HG02943 (cell line): ENCODE measurements around the gene NCAN.
"Not testable (repeated sequence)": the region's sequence is repeated elsewhere in the genome, so short reads cannot be mapped to it uniquely, and the experiment has no call there.

Source experiments
- ATAC-seq: cut with Tn5 transposase; IDR thresholded peaks from one replicate; pipeline ENCODE4 v1.9.1; 2021; ENCODE audit warnings: mild to moderate bottlenecking, low read depth, moderate library complexity; ENCODE audit not compliant: unreplicated experiment

The NCAN gene

GRCh38 chr19:19211499-19212420 lies at the start of gene NCAN:
Gene NCAN, plus strand, starts transcription at chr19:19211958. Its CDS starts 4,996 bp downstream, at chr19:19216954.
- no peak for ATAC-seq

- ATAC-seq: no peak
Measured at GRCh38 chr19:19162495-19162894, 49.3 kb upstream of the NCAN start.

- no peak for ATAC-seq
Measured at GRCh38 chr19:19165396-19165795, 46.4 kb upstream of the NCAN start.

GRCh38 chr19:19167612-19168011 lies 44.1 kb upstream of the NCAN start:
- ATAC-seq: no peak

- ATAC-seq: peak; percentile 8
Measured at GRCh38 chr19:19169236-19170052, 42.3 kb upstream of the NCAN start.

- ATAC-seq: peak; percentile 79
Measured at GRCh38 chr19:19170053-19170872, 41.5 kb upstream of the NCAN start, which contains the start of gene MEF2B. Gene MEF2B, minus strand, starts transcription at chr19:19170263. Its CDS starts 19,528 bp downstream, at chr19:19150735.

GRCh38 chr19:19170873-19171672 lies 40.7 kb upstream of the NCAN start:
- ATAC-seq: no peak

- no peak for ATAC-seq
Measured at GRCh38 chr19:19171821-19172532, 39.8 kb upstream of the NCAN start.

- ATAC-seq: not testable (repeated sequence)
Measured at GRCh38 chr19:19173243-19173642, 38.5 kb upstream of the NCAN start.

GRCh38 chr19:19176950-19177349 lies 34.8 kb upstream of the NCAN start:
- no peak for ATAC-seq

GRCh38 chr19:19179548-19180441 lies 32.0 kb upstream of the NCAN start:
- ATAC-seq: no peak

- no peak for ATAC-seq
Measured at GRCh38 chr19:19181488-19181998, 30.2 kb upstream of the NCAN start.

GRCh38 chr19:19185853-19186740 lies 25.7 kb upstream of the NCAN start:
- no peak for ATAC-seq

- no peak for ATAC-seq
Measured at GRCh38 chr19:19186742-19187141, 25.0 kb upstream of the NCAN start.

- no peak for ATAC-seq
Measured at GRCh38 chr19:19191768-19192077, 20.0 kb upstream of the NCAN start.

GRCh38 chr19:19192078-19192882 lies 19.5 kb upstream of the NCAN start, which contains the start of the genes BORCS8 and RFXANK:
Gene BORCS8, minus strand, starts transcription at chr19:19192152. Its CDS starts 35 bp downstream, at chr19:19192117.
Gene RFXANK, plus strand, starts transcription at chr19:19192258. Its CDS starts 1,689 bp downstream, at chr19:19193947.
- ATAC-seq: peak; percentile 84
